Fibroblast of villous mesenchyme (primary cell): Measurements from ENCODE around the gene SAMD9. TPM values are rescaled to one million over a fixed set of nuclear protein-coding genes. Genes with fewer than 3 reads are reported as not detected.
"Not testable (repeated sequence)": the region's sequence is repeated elsewhere in the genome, so short reads cannot be mapped to it uniquely, and the experiment has no call there.

ENCODE experiments used
- DNase-seq: peaks from one replicate; pipeline ENCODE4 v3.0.0-alpha.2; 2010; ENCODE audit warnings: low read depth
- H3K4me3 ChIP-seq: 2 replicates; pipeline ENCODE4 v1.5.1; 2011; ENCODE audit warnings: low read depth, mild to moderate bottlenecking, low read length
- total RNA-seq: library from RNA; depleted of rRNA; stranded (reverse); fragments of >200 nt; gene quantifications from 2 replicates; pipeline ENCODE4 v1.2.3, GENCODE V29; 2012
- TF ChIP-seq, protein P1 (sequence below): IDR thresholded peaks from 2 replicates; pipeline ENCODE4 v1.5.1; 2012; ENCODE audit warnings: low read depth, mild to moderate bottlenecking, low read length; ENCODE audit not compliant: insufficient read depth

The SAMD9 gene
- total RNA-seq, 1 donor: 21.2 TPM

GRCh38 chr7:93092757-93093370 is 24.9 kb downstream of the SAMD9 start:
- no peak overlapping the region for H3K4me3 ChIP-seq
- TF ChIP-seq, protein P1, sequence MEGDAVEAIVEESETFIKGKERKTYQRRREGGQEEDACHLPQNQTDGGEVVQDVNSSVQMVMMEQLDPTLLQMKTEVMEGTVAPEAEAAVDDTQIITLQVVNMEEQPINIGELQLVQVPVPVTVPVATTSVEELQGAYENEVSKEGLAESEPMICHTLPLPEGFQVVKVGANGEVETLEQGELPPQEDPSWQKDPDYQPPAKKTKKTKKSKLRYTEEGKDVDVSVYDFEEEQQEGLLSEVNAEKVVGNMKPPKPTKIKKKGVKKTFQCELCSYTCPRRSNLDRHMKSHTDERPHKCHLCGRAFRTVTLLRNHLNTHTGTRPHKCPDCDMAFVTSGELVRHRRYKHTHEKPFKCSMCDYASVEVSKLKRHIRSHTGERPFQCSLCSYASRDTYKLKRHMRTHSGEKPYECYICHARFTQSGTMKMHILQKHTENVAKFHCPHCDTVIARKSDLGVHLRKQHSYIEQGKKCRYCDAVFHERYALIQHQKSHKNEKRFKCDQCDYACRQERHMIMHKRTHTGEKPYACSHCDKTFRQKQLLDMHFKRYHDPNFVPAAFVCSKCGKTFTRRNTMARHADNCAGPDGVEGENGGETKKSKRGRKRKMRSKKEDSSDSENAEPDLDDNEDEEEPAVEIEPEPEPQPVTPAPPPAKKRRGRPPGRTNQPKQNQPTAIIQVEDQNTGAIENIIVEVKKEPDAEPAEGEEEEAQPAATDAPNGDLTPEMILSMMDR: peak; percentile 78
- peak; percentile 66 for DNase-seq

DNA sequence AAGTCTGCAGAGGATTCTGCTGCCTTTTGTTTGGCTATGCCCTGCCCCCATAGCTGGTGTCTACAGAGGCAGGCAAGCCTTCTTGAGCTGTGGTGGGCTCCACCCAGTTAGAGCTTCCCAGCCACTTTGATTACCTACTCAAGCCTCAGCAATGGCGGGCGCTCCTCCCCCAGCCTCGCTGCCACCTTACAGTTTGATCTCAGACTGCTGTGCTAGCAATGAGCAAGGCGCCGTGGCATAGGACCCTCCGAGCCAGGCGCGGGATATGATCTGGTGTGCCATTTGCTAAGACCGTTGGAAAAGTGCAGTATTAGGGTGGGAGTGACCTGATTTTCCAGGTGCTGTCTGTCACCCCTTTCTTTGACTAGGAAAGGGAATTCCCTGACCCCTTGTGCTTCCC is 44.4 kb downstream of the SAMD9 start:
- not testable (repeated sequence) for DNase-seq

GRCh38 chr7:93062599-93062998 is 55.2 kb downstream of the SAMD9 start:
- H3K4me3 ChIP-seq: no peak overlapping the region
- no peak for DNase-seq
- TF ChIP-seq, protein P1: no peak

More for the DNA sequence above, 44.4 kb downstream of the SAMD9 start:
- not testable (repeated sequence) for H3K4me3 ChIP-seq

DNA sequence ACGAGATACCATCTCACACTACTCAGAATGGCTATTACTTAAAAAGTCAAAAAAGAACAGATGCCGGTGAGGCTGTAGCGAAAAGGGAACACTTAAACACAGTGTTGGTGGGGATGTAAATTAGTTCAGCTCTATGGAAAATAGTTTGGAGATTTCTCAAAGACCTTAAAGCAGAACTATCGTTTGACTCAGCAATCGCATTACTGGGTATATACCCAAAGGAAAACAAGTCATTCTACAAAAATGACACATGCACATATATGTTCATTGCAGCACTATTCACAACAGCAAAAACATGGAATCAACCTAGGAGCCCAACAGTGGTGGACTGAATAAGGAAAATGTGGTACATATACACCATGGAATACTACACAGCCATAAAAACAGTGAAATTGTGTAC is 56.9 kb downstream of the SAMD9 start:
- TF ChIP-seq, protein P1: no peak
- DNase-seq: no peak
- H3K4me3 ChIP-seq: no peak overlapping the region

DNA sequence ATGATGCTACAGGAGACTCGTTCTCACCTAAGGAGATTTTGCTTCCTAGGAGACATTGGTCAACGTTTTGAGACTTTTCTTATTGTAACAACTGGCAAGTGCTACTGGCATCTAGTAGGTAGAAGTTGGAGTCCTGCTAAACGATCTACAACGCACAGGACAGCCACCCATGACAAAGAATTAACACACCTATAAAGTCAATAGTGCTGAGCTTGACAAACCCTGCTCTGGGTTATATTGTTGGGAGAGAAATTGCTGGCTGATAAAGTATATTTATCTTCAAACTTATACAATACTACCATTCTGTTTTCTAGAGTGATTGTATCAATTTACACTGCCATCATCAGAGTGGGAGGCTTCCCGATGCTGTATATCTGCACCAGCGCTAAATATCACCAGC is 57.8 kb downstream of the SAMD9 start:
- TF ChIP-seq, protein P1: no peak
- no peak overlapping the region for H3K4me3 ChIP-seq
- DNase-seq: no peak

- not testable (repeated sequence) for H3K4me3 ChIP-seq, DNase-seq
These were observed 61.2 kb downstream of the SAMD9 start for GRCh38 chr7:93056621-93057020.

- H3K4me3 ChIP-seq: no peak overlapping the region
- TF ChIP-seq, protein P1: peak; percentile 56
- peak; percentile 52 for DNase-seq
These were observed 62.2 kb downstream of the SAMD9 start for GRCh38 chr7:93055543-93056107.

DNA sequence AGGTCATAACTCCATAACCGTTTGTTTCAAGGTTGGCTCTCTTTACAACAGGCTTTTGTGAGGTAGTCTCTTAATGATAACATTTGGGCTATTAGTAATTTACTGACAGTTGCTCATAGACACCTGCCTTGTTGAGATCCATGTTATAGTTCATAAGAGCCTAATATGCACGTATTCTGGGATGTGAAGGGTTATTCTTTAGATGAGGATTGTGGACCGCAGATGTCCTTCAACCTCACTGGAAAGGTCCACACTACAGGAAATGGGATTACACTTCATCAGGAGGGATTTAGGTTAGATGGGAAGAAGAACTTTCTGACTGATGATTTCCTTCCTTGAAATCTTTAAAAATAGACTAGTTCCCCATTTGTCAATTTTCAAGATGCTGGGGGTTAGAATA is 62.8 kb downstream of the SAMD9 start:
- H3K4me3 ChIP-seq: no peak overlapping the region
- TF ChIP-seq, protein P1: no peak
- DNase-seq: no peak
